Measurements from ENCODE around the gene SKA2.

SKA2 gene

GRCh38 chr17:59178266-59178985, 23.4 kb upstream of the SKA2 start:
- DNase-seq (ENCODE audit: low read depth, low spot score), result no peak
- Histone ChIP-seq H3K36me3 (ENCODE audit: control insufficient read depth, insufficient read depth, low read length) (peaks cover 1% of the 10 kb centered on the region; the same call in 1 of the 2 replicates), H3K27me3 (ENCODE audit: control insufficient read depth, insufficient read depth, low read length) (no peaks in the 10 kb centered on the region), H3K4me3 (ENCODE audit: low read length) (no peak overlapping the region), H3K27ac (ENCODE audit: low read length) (no peak overlapping the region), H3K9me3 (ENCODE audit: control insufficient read depth, insufficient read depth, low read length) (no peaks in the 10 kb centered on the region), H3K4me1 (ENCODE audit: control insufficient read depth, insufficient read depth, low read length) (no peaks in the 10 kb centered on the region)
- WGBS (ENCODE audit: insufficient coverage, insufficient read length), result no CpG with 5 or more reads among the region's 7 CpGs

DNA sequence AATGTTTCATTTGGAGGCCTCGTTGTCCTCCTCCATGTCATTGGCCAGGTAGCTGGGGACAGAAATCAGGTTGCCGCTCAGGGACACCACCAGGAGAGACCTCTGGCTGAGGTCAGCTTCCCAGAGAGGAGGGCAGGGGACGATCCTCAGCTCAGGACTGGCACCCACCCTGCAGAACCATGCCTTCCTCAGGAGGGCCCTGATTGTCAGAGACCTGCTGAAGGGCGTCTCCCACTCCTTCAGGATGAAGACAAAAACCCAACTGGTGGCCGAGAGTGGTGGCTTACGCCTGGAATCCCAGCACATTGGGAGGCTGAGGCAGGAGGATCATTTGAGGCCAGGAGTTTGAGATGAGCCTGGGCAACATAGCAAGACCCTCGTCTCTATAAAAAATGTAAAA, 20.1 kb upstream of the SKA2 start:
- H3K4me3 ChIP-seq (ENCODE audit: low read length), result no peak overlapping the region
- H3K4me1 ChIP-seq (ENCODE audit: control insufficient read depth, insufficient read depth, low read length), result no peaks in the 10 kb centered on the region
- no peaks in the 10 kb centered on the region for H3K27me3 ChIP-seq (ENCODE audit: control insufficient read depth, insufficient read depth, low read length)
- WGBS (ENCODE audit: insufficient coverage, insufficient read length), result no CpG with 5 or more reads among the region's 7 CpGs
- no peak overlapping the region for H3K27ac ChIP-seq (ENCODE audit: low read length)
- peaks cover 11% of the 10 kb centered on the region; the same call in 1 of the 2 replicates for H3K36me3 ChIP-seq (ENCODE audit: control insufficient read depth, insufficient read depth, low read length)
- DNase-seq (ENCODE audit: low read depth, low spot score), result no peak
- no peaks in the 10 kb centered on the region for H3K9me3 ChIP-seq (ENCODE audit: control insufficient read depth, insufficient read depth, low read length)

DNA sequence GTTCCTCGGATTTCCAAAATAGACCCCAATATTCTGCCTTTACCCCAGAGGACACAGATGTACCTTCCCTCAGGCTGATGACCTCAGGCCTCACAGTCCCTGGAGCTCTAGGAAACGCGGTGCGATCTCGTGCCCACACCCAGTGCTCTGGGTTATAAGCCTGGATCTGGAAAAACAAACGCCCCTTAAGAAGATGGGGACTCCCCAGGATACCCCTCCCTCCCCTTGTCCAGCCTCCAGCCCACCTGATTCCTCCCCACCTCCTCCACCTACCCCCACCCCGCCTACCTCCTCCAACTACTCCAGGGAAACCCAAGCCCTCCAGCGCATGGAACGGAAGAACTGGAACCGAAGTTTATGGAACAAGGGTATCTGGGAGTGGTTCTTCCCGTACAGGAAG, 19.7 kb upstream of the SKA2 start:
- H3K4me1 ChIP-seq (ENCODE audit: control insufficient read depth, insufficient read depth, low read length), result no peaks in the 10 kb centered on the region
- WGBS (ENCODE audit: insufficient coverage, insufficient read length), result no CpG with 5 or more reads among the region's 11 CpGs
- H3K4me3 ChIP-seq (ENCODE audit: low read length), result no peak overlapping the region
- DNase-seq (ENCODE audit: low read depth, low spot score), result no peak
- H3K27me3 ChIP-seq (ENCODE audit: control insufficient read depth, insufficient read depth, low read length), result no peaks in the 10 kb centered on the region
- no peaks in the 10 kb centered on the region for H3K9me3 ChIP-seq (ENCODE audit: control insufficient read depth, insufficient read depth, low read length)
- no peak overlapping the region for H3K27ac ChIP-seq (ENCODE audit: low read length)
- peaks cover 11% of the 10 kb centered on the region; the same call in 1 of the 2 replicates for H3K36me3 ChIP-seq (ENCODE audit: control insufficient read depth, insufficient read depth, low read length)

DNA sequence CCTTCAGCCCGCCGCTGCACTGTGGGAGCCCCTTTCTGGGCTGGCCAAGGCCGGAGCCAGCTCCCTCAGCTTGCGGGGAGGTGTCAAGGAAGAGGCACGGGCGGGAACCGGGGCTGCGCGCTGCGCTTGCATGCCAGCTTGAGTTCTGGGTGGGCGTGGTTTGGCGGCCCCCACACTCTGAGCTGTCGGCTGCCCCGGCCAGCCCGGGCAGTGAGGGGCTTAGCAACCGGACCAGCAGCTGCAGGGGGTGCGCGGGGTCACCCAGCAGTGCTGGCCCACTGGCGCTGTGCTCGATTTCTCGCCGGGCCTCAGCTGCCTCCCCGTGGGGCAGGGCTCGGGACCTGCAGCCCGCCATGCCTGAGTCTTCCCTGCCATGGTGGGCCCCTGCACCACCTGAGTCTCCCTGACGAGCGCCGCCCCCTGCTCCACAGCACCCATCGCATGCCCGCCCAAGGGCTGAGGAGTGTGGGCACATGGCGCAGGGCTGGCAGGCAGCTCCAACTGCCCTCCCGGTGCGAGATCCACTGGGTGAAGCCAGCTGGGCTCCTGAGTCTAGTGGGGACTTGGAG, 17.5 kb upstream of the SKA2 start:
- WGBS (ENCODE audit: insufficient coverage, insufficient read length), result no CpG with 5 or more reads among the region's 33 CpGs
- Histone ChIP-seq H3K27me3 (ENCODE audit: control insufficient read depth, insufficient read depth, low read length) (no peaks in the 10 kb centered on the region), H3K36me3 (ENCODE audit: control insufficient read depth, insufficient read depth, low read length) (peaks cover 11% of the 10 kb centered on the region; the same call in 1 of the 2 replicates), H3K4me3 (ENCODE audit: low read length) (no peak overlapping the region), H3K9me3 (ENCODE audit: control insufficient read depth, insufficient read depth, low read length) (no peaks in the 10 kb centered on the region), H3K27ac (ENCODE audit: low read length) (no peak overlapping the region), H3K4me1 (ENCODE audit: control insufficient read depth, insufficient read depth, low read length) (no peaks in the 10 kb centered on the region)
- DNase-seq (ENCODE audit: low read depth, low spot score), result no peak

DNA sequence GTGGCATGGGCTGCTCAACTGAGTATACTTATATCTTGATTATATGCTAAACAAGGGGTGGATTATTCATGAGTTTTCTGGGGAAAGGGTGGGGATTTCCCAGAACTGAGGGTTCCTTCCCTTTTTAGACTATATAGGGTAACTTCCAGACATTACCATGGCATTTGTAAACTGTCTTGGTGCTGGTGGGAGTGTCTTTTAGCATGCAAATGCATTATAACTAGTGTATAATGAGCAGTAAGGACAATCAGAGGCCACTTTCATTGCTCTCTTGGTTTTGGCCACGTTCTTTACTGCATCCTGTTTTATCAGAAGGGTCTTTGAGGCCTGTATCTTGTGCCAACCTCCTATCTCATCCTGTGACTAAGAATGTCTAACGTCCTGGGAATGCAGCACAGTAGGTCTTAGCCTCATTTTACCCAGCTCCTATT, 12.6 kb upstream of the SKA2 start:
- Histone ChIP-seq H3K27ac (ENCODE audit: low read length) (no peak overlapping the region), H3K9me3 (ENCODE audit: control insufficient read depth, insufficient read depth, low read length) (no peaks in the 10 kb centered on the region), H3K27me3 (ENCODE audit: control insufficient read depth, insufficient read depth, low read length) (no peaks in the 10 kb centered on the region), H3K4me1 (ENCODE audit: control insufficient read depth, insufficient read depth, low read length) (peaks cover 2% of the 10 kb centered on the region; the same call in 1 of the 2 replicates), H3K4me3 (ENCODE audit: low read length) (no peak overlapping the region), H3K36me3 (ENCODE audit: control insufficient read depth, insufficient read depth, low read length) (peaks cover 4% of the 10 kb centered on the region; the same call in 1 of the 2 replicates)
- no peak for DNase-seq (ENCODE audit: low read depth, low spot score)
- WGBS (ENCODE audit: insufficient coverage, insufficient read length), result no CpG with 5 or more reads among the region's 2 CpGs

GRCh38 chr17:59165933-59166342, 11.0 kb upstream of the SKA2 start:
- Histone ChIP-seq H3K36me3 (ENCODE audit: control insufficient read depth, insufficient read depth, low read length) (no peaks in the 10 kb centered on the region; the same call in 1 of the 2 replicates), H3K4me3 (ENCODE audit: low read length) (no peak overlapping the region), H3K9me3 (ENCODE audit: control insufficient read depth, insufficient read depth, low read length) (no peaks in the 10 kb centered on the region), H3K4me1 (ENCODE audit: control insufficient read depth, insufficient read depth, low read length) (peaks cover 2% of the 10 kb centered on the region; the same call in 1 of the 2 replicates), H3K27me3 (ENCODE audit: control insufficient read depth, insufficient read depth, low read length) (no peaks in the 10 kb centered on the region), H3K27ac (ENCODE audit: low read length) (no peak overlapping the region)
- WGBS (ENCODE audit: insufficient coverage, insufficient read length), result no CpG with 5 or more reads among the region's 2 CpGs
- peak; percentile 37 for DNase-seq (ENCODE audit: low read depth, low spot score)

DNA sequence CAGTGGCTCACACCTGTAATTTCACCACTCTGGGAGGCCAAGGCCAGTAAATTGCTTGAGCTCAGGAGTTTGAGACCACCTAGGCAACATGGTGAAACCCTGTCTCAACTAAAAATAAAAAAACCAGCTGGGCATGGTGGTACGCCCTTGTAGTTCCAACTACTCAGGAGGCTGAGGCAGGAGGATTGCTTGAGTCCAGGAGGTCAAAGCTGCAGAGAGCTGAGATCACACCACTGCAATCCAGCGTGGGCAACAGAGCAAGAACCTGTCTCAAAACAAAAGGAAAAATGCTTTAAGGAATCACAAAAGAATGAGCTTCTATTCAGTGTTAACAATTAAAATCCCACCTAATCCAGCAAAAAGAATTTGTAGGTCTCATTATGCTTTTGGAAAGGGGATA, 6.5 kb upstream of the SKA2 start:
- no CpG with 5 or more reads among the region's 2 CpGs for WGBS (ENCODE audit: insufficient coverage, insufficient read length)
- Histone ChIP-seq H3K27ac (ENCODE audit: low read length) (no peak overlapping the region), H3K4me3 (ENCODE audit: low read length) (no peak overlapping the region), H3K9me3 (ENCODE audit: control insufficient read depth, insufficient read depth, low read length) (no peaks in the 10 kb centered on the region), H3K36me3 (ENCODE audit: control insufficient read depth, insufficient read depth, low read length) (no peaks in the 10 kb centered on the region), H3K4me1 (ENCODE audit: control insufficient read depth, insufficient read depth, low read length) (peaks cover 2% of the 10 kb centered on the region; the same call in 1 of the 2 replicates), H3K27me3 (ENCODE audit: control insufficient read depth, insufficient read depth, low read length) (no peaks in the 10 kb centered on the region)
- DNase-seq (ENCODE audit: low read depth, low spot score), result no peak

DNA sequence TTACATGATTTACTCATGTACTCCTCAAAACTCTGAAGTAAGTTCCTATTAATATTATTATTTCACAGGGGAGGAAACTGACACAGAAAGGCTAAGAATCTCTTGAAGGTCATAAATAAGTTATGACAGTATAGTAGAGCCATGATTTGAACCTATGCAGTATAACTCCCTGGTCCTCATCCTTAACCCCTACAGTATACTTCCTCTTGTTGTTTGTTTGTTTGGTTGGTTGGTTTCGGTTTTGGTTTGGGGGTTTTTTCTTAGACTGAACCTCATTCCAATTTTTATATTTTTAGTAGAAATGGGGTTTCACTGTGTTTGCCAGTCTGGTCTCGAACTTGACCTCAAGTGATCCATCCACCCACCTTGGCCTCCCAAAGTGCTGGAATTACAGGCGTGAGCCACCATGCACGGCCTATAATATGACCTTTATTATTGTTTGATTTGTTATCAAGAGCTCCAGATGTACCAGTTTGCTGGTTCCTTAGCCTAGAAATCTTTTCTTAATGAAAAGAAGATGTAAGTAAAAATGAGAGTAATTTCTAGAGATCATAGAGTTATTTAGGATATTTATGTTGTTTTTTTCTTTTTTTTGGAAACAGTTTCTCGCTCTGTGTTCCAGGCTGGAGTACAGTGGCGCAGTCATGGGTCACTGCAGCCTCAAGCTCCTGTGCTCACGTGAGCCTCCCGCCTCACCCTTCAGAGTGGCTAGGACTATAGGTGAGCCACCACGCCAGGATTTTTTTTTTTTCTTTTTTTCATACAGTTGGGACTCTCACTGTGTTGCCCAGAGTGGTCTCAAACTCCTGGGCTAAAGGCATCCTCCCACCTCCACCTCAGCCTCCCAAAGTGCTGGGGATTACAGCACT, 5.4 kb upstream of the SKA2 start:
- no peaks in the 10 kb centered on the region for H3K36me3 ChIP-seq (ENCODE audit: control insufficient read depth, insufficient read depth, low read length)
- no peaks in the 10 kb centered on the region for H3K27me3 ChIP-seq (ENCODE audit: control insufficient read depth, insufficient read depth, low read length)
- H3K27ac ChIP-seq (ENCODE audit: low read length), result no peak overlapping the region
- H3K4me3 ChIP-seq (ENCODE audit: low read length), result no peak overlapping the region
- WGBS (ENCODE audit: insufficient coverage, insufficient read length), result no CpG with 5 or more reads among the region's 9 CpGs
- no peak for DNase-seq (ENCODE audit: low read depth, low spot score)
- no peaks in the 10 kb centered on the region for H3K9me3 ChIP-seq (ENCODE audit: control insufficient read depth, insufficient read depth, low read length)
- H3K4me1 ChIP-seq (ENCODE audit: control insufficient read depth, insufficient read depth, low read length), result no peaks in the 10 kb centered on the region

DNA sequence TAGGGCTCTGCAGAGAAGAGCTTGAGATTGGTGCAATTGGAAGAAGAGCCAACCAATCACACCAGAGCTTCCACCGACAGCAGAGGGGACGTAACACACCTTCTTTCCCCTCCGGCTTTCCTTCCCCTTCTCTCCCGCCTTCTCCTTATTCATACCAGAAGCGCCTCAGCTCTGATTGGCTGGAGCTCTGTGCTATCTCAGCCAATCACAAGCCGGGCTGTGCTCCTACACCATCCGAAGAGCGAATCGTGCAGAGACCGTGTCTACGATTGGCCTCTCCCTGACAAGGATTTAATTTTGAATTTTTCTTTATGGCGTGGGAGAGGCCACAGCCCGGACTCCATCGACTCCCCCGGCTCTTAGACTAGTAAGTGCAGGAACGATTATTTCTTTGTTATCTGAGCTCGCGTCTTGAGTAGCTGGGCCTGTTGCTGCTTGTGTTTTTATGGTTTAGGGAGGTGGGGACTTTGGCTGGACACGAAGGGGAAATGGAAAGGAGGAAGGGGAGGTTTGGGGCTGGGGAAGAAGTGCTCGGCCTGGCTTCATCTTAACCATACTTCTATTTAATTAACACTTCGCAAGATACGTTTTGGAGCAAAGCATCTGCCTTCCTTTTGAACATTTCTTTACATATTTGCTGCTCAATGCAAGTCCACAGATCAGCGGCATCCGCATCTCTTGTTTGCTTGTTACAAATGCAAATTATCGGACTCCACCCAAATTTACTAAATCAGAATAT, 622 bp upstream of the SKA2 start, which contains the start of gene PRR11:
Gene PRR11 (plus strand): TSS at position 308 of the 739 bp plus-strand sequence. CDS start 14,007 bp downstream, outside the sequence.
- no peaks in the 10 kb centered on the region for H3K36me3 ChIP-seq (ENCODE audit: control insufficient read depth, insufficient read depth, low read length)
- no peaks in the 10 kb centered on the region for H3K27me3 ChIP-seq (ENCODE audit: control insufficient read depth, insufficient read depth, low read length)
- DNase-seq (ENCODE audit: low read depth, low spot score), result peak; percentile 98
- H3K27ac ChIP-seq (ENCODE audit: low read length), result no peak within 1 kb of the TSS
- no peaks in the 10 kb centered on the region for H3K4me1 ChIP-seq (ENCODE audit: control insufficient read depth, insufficient read depth, low read length)
- H3K9me3 ChIP-seq (ENCODE audit: control insufficient read depth, insufficient read depth, low read length), result no peaks in the 10 kb centered on the region
- WGBS (ENCODE audit: insufficient coverage, insufficient read length), result no CpG with 5 or more reads among the region's 25 CpGs
- peak within 1 kb of the TSS; percentile 89 for H3K4me3 ChIP-seq (ENCODE audit: low read length)

- no peaks in the 10 kb centered on the region for H3K36me3 ChIP-seq (ENCODE audit: control insufficient read depth, insufficient read depth, low read length)
- no peak overlapping the region for H3K27ac ChIP-seq (ENCODE audit: low read length)
- no peaks in the 10 kb centered on the region for H3K27me3 ChIP-seq (ENCODE audit: control insufficient read depth, insufficient read depth, low read length)
- H3K9me3 ChIP-seq (ENCODE audit: control insufficient read depth, insufficient read depth, low read length), result no peaks in the 10 kb centered on the region
- WGBS (ENCODE audit: insufficient coverage, insufficient read length), result no CpG with 5 or more reads among the region's 25 CpGs
- H3K4me3 ChIP-seq (ENCODE audit: low read length), result peak overlapping the region; percentile 85
- H3K4me1 ChIP-seq (ENCODE audit: control insufficient read depth, insufficient read depth, low read length), result no peaks in the 10 kb centered on the region
- no peak for DNase-seq (ENCODE audit: low read depth, low spot score)
Observed at GRCh38 chr17:59154292-59154720, 680 bp downstream of the SKA2 start.
